Measurements from ENCODE around the gene FANCC.

Gene FANCC

DNA sequence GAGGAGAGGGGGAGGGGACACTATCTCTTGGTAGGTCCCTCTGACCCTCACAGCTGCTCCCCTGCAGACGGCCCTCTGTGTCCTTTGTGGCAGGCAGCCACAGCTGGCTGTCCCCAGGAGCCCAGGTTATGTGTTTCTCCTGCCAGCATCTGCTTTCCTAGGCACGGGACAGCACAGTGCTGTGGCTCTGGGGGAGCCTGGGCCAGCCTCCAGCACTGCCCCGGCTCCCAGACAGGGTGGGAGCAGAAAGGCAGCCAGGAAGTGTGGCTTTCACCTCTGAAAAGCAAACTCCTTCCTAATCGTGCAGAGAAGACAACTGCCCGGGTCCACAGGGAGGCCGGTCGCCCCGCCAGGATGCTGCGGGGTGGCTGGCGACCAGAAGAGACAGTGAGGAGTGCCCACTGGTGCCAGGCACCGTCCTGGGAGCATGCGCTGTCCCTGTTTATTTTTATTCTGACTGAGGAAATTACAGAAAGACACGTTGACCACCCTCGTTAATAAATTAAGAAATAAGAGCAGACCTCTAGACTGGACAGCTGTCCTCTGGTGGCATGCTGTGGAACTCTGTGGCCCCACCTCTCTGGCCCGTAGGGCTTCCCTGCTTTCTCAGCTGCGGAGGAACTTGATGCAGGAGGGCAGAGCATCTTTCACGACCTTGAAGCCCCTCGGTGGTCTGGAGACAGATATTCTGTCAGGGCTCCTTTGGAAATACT lies 240.3 kb downstream of the FANCC start:
- H3K4me1 ChIP-seq (ENCODE audit: insufficient read depth, low read length) = peaks cover 10% of the 10 kb centered on the region
- H3K9me3 ChIP-seq (ENCODE audit: low read length) = no peaks in the 10 kb centered on the region
- peaks cover 7% of the 10 kb centered on the region for H3K36me3 ChIP-seq (ENCODE audit: insufficient read depth, low read length)
- no peaks in the 10 kb centered on the region for H3K27me3 ChIP-seq (ENCODE audit: insufficient read depth, low read length)
- no peak overlapping the region for H2AFZ ChIP-seq (ENCODE audit: low read depth, low read length)
- H3K4me3 ChIP-seq (ENCODE audit: low read length) = no peak overlapping the region

GRCh38 chr9:95076696-95077052 lies 240.8 kb downstream of the FANCC start:
- Histone ChIP-seq H2AFZ (ENCODE audit: low read depth, low read length) (no peak overlapping the region), H3K36me3 (ENCODE audit: insufficient read depth, low read length) (peaks cover 4% of the 10 kb centered on the region), H3K9me3 (ENCODE audit: low read length) (no peaks in the 10 kb centered on the region), H3K4me3 (ENCODE audit: low read length) (no peak overlapping the region), H3K4me1 (ENCODE audit: insufficient read depth, low read length) (peaks cover 8% of the 10 kb centered on the region), H3K27me3 (ENCODE audit: insufficient read depth, low read length) (no peaks in the 10 kb centered on the region)

GRCh38 chr9:95075700-95076099 lies 241.8 kb downstream of the FANCC start:
- H3K9me3 ChIP-seq (ENCODE audit: low read length) = no peaks in the 10 kb centered on the region
- no peak overlapping the region for H3K4me3 ChIP-seq (ENCODE audit: low read length)
- H3K27me3 ChIP-seq (ENCODE audit: insufficient read depth, low read length) = no peaks in the 10 kb centered on the region
- H2AFZ ChIP-seq (ENCODE audit: low read depth, low read length) = no peak overlapping the region
- peaks cover 4% of the 10 kb centered on the region for H3K36me3 ChIP-seq (ENCODE audit: insufficient read depth, low read length)
- H3K4me1 ChIP-seq (ENCODE audit: insufficient read depth, low read length) = no peaks in the 10 kb centered on the region

DNA sequence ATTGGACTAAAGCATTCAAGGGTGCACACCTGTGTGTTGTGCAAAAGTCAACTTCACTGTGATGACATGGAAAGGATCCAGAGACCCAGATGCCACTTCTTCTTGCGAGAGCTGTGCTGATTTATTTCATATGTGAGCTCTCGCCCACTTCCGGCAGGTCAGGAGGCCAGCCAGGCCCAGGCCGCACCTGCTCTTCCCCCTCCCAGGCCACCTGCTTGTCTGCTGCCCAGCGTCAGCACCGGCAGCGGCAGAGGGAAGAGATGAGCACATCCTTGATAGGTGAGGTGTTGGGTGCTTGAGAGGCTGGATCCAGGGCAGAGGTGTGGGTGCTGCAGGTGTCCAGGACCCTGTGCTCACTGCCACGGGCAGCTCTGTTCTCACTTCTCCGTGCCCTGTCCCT lies 242.9 kb downstream of the FANCC start:
- H3K9me3 ChIP-seq (ENCODE audit: low read length) = no peaks in the 10 kb centered on the region
- no peaks in the 10 kb centered on the region for H3K27me3 ChIP-seq (ENCODE audit: insufficient read depth, low read length)
- no peak overlapping the region for H3K4me3 ChIP-seq (ENCODE audit: low read length)
- H3K4me1 ChIP-seq (ENCODE audit: insufficient read depth, low read length) = no peaks in the 10 kb centered on the region
- H3K36me3 ChIP-seq (ENCODE audit: insufficient read depth, low read length) = peaks cover 4% of the 10 kb centered on the region
- H2AFZ ChIP-seq (ENCODE audit: low read depth, low read length) = no peak overlapping the region

GRCh38 chr9:95073918-95074317 lies 243.6 kb downstream of the FANCC start:
- H3K4me1 ChIP-seq (ENCODE audit: insufficient read depth, low read length) = no peaks in the 10 kb centered on the region
- H3K27me3 ChIP-seq (ENCODE audit: insufficient read depth, low read length) = no peaks in the 10 kb centered on the region
- no peak overlapping the region for H2AFZ ChIP-seq (ENCODE audit: low read depth, low read length)
- no peak overlapping the region for H3K4me3 ChIP-seq (ENCODE audit: low read length)
- no peaks in the 10 kb centered on the region for H3K9me3 ChIP-seq (ENCODE audit: low read length)
- peaks cover 6% of the 10 kb centered on the region for H3K36me3 ChIP-seq (ENCODE audit: insufficient read depth, low read length)

- Histone ChIP-seq H3K4me1 (ENCODE audit: insufficient read depth, low read length) (no peaks in the 10 kb centered on the region), H3K36me3 (ENCODE audit: insufficient read depth, low read length) (peaks cover 10% of the 10 kb centered on the region), H3K27me3 (ENCODE audit: insufficient read depth, low read length) (no peaks in the 10 kb centered on the region), H3K4me3 (ENCODE audit: low read length) (no peak overlapping the region), H3K9me3 (ENCODE audit: low read length) (no peaks in the 10 kb centered on the region), H2AFZ (ENCODE audit: low read depth, low read length) (no peak overlapping the region)
Observed at GRCh38 chr9:95073042-95073607, 244.4 kb downstream of the FANCC start.

DNA sequence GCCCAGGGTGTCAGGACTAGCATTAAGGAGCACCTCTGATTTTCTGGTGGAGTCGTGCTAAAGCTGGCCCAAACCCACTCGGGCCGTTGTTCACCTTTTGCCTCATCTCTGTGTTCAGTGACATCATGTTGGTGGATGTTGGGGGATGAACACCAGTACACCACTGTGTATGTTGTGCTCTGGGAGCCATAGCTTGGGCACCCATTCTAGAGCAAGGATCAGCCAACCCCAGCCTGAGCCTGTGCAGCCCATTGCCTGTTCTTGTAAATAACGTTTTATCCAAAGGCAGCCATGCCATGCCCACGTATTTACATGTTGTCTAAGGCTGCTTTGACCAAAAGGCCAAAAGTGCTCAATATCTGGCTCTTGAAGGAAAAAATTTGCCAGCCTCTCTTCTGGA lies 245.6 kb downstream of the FANCC start:
- no peak overlapping the region for H3K4me3 ChIP-seq (ENCODE audit: low read length)
- peaks cover 14% of the 10 kb centered on the region for H3K36me3 ChIP-seq (ENCODE audit: insufficient read depth, low read length)
- H3K9me3 ChIP-seq (ENCODE audit: low read length) = no peaks in the 10 kb centered on the region

GRCh38 chr9:95071450-95071849 lies 246.1 kb downstream of the FANCC start:
- H3K4me1 ChIP-seq (ENCODE audit: insufficient read depth, low read length) = no peaks in the 10 kb centered on the region
- H3K9me3 ChIP-seq (ENCODE audit: low read length) = no peaks in the 10 kb centered on the region
- H2AFZ ChIP-seq (ENCODE audit: low read depth, low read length) = no peak overlapping the region
- H3K36me3 ChIP-seq (ENCODE audit: insufficient read depth, low read length) = peaks cover 14% of the 10 kb centered on the region
- H3K27me3 ChIP-seq (ENCODE audit: insufficient read depth, low read length) = no peaks in the 10 kb centered on the region
- no peak overlapping the region for H3K4me3 ChIP-seq (ENCODE audit: low read length)

More for the DNA sequence above, 245.6 kb downstream of the FANCC start:
- no peak overlapping the region for H2AFZ ChIP-seq (ENCODE audit: low read depth, low read length)
- no peaks in the 10 kb centered on the region for H3K27me3 ChIP-seq (ENCODE audit: insufficient read depth, low read length)
- no peaks in the 10 kb centered on the region for H3K4me1 ChIP-seq (ENCODE audit: insufficient read depth, low read length)

DNA sequence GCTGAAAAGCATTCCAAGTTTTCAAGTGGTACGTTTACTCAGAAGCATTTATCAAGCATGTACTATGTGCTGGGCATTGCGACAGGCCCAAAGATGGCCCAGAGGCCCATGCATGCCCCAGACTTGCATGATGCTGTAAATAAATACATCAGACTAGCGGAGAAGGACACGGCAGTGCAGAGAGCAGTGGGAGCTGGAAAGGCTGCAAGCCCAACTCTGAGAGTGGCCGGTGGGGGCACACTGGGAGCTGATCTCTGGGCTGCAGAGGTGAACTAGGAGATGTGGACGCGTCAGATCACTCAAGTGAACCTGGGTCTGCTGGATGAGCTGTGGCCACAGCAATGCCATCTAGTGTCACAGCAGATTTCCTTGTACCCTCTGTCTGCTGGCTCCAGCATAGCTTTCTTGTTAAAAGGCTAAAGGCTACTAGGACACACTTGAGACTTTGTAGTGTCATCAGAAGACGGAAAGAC lies 246.9 kb downstream of the FANCC start:
- Histone ChIP-seq H2AFZ (ENCODE audit: low read depth, low read length) (no peak overlapping the region), H3K9me3 (ENCODE audit: low read length) (no peaks in the 10 kb centered on the region), H3K27me3 (ENCODE audit: insufficient read depth, low read length) (no peaks in the 10 kb centered on the region), H3K36me3 (ENCODE audit: insufficient read depth, low read length) (peaks cover 18% of the 10 kb centered on the region), H3K4me1 (ENCODE audit: insufficient read depth, low read length) (no peaks in the 10 kb centered on the region), H3K4me3 (ENCODE audit: low read length) (no peak overlapping the region)

DNA sequence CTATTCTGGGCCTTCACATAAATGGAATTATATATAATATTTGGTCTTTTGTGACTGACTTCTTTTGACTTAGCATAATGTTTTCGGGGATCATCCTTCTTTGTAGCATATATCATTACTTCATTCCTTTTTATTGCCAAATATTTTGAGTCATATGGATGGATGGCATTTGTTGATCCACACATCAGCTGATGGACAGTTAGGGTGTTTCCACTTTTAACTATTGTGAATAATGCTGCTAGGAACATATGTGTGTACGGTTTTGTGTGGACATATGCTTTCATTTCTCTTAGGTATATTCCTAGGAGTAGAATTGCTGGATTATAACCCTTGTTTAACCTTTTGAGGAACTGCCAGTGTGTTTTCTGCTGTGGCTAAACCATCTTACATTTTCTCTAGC lies 249.6 kb downstream of the FANCC start:
- H3K9me3 ChIP-seq (ENCODE audit: low read length) = no peaks in the 10 kb centered on the region
- H3K27me3 ChIP-seq (ENCODE audit: insufficient read depth, low read length) = no peaks in the 10 kb centered on the region
- H3K4me3 ChIP-seq (ENCODE audit: low read length) = no peak overlapping the region
- H3K36me3 ChIP-seq (ENCODE audit: insufficient read depth, low read length) = peaks cover 20% of the 10 kb centered on the region
- H2AFZ ChIP-seq (ENCODE audit: low read depth, low read length) = no peak overlapping the region
- H3K4me1 ChIP-seq (ENCODE audit: insufficient read depth, low read length) = no peaks in the 10 kb centered on the region

DNA sequence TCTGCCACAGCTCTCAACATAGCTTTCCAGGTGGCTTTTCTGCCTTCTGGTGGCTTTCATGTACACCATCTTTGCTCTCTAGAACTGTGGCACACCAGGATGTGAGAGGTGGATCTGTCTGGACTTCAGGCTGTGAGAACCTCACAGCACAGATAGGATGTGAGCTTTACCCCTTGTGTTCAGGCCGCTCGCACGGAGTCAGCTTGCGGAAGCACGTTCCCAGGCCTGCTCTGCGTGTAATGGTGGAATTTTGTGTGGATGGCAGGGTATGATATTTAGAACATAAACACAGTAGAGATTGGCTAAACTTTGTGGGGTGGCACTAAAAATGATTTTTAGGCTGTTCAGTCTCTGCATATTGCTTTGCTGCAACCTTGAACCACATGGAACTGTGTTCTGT lies 250.5 kb downstream of the FANCC start:
- no peak overlapping the region for H3K4me3 ChIP-seq (ENCODE audit: low read length)

DNA sequence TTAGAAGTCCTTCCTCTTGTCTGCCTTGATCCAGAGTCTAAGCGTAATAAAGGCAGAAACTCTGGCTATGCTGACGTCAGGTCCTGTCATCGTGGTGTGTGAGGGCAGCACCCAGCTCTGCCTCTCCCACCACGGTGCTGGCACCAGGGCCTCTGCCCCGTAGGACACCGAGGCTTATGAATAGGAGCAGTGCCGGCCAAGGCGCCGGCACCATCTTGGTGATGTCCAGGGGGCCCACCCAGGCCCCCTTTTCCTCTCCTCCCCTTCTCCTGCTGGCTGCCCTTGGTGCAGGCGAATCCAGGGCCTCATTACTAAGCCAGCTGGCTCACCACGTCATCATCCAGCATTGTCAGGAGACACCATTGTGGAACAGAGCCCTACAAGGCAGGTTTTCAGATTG lies 252.3 kb downstream of the FANCC start:
- Histone ChIP-seq H3K4me1 (ENCODE audit: insufficient read depth, low read length) (no peaks in the 10 kb centered on the region), H3K36me3 (ENCODE audit: insufficient read depth, low read length) (peaks cover 36% of the 10 kb centered on the region), H2AFZ (ENCODE audit: low read depth, low read length) (no peak overlapping the region), H3K27me3 (ENCODE audit: insufficient read depth, low read length) (no peaks in the 10 kb centered on the region), H3K4me3 (ENCODE audit: low read length) (no peak overlapping the region), H3K9me3 (ENCODE audit: low read length) (no peaks in the 10 kb centered on the region)

More for the DNA sequence above, 250.5 kb downstream of the FANCC start:
- peaks cover 28% of the 10 kb centered on the region for H3K36me3 ChIP-seq (ENCODE audit: insufficient read depth, low read length)
- no peaks in the 10 kb centered on the region for H3K4me1 ChIP-seq (ENCODE audit: insufficient read depth, low read length)
- H3K9me3 ChIP-seq (ENCODE audit: low read length) = no peaks in the 10 kb centered on the region
- H3K27me3 ChIP-seq (ENCODE audit: insufficient read depth, low read length) = no peaks in the 10 kb centered on the region
- H2AFZ ChIP-seq (ENCODE audit: low read depth, low read length) = no peak overlapping the region

- Histone ChIP-seq H3K4me1 (ENCODE audit: insufficient read depth, low read length) (peaks cover 5% of the 10 kb centered on the region), H3K4me3 (ENCODE audit: low read length) (no peak overlapping the region), H3K27me3 (ENCODE audit: insufficient read depth, low read length) (no peaks in the 10 kb centered on the region), H3K9me3 (ENCODE audit: low read length) (no peaks in the 10 kb centered on the region), H3K36me3 (ENCODE audit: insufficient read depth, low read length) (peaks cover 32% of the 10 kb centered on the region), H2AFZ (ENCODE audit: low read depth, low read length) (no peak overlapping the region)
Observed at GRCh38 chr9:95063300-95063699, 254.2 kb downstream of the FANCC start.
